GM13977 (cell line): ENCODE data around the gene ALOX12.
"Not testable (repeated sequence)": the region's sequence is repeated elsewhere in the genome, so short reads cannot be mapped to it uniquely, and the experiment has no call there.

ENCODE experiments used
- DNase-seq: peaks from one replicate; pipeline ENCODE4 v3.0.0; 2012; ENCODE audit warnings: low spot score
- CTCF ChIP-seq: IDR thresholded peaks from 2 replicates; pipeline ENCODE4 v1.5.1; 2012; ENCODE audit warnings: mild to moderate bottlenecking, control low read depth; ENCODE audit not compliant: insufficient read depth; ENCODE audit errors: extremely low read depth, missing control alignments
- in situ Hi-C: fragments of 300-500 bp; cut with MboI; formaldehyde crosslinking; loops from one replicate; pipeline ENCODE4 v1.12.0; 2022; ENCODE audit warnings: low sequenced_read_pairs, low pct_unique_long_range_greater_than_20kb, mixed read lengths, inconsistent platforms; ENCODE audit not compliant: unreplicated experiment

ALOX12 gene

GRCh38 chr17:6969323-6969726 is 26.5 kb upstream of the ALOX12 start:
- TF ChIP-seq CTCF = no peak
- in situ Hi-C loops = no loop called here
- no peak for DNase-seq

- in situ Hi-C loops = no loop called here
- DNase-seq = no peak
- no peak for TF ChIP-seq CTCF
These were observed 24.9 kb upstream of the ALOX12 start for GRCh38 chr17:6970992-6971391.

GRCh38 chr17:6979440-6979839 is 16.4 kb upstream of the ALOX12 start:
- in situ Hi-C loops, DNase-seq: not testable (repeated sequence)

- DNase-seq = no peak
- no peak for TF ChIP-seq CTCF
- in situ Hi-C loops = no loop called here
These were observed 14.4 kb upstream of the ALOX12 start for GRCh38 chr17:6981426-6981825.

DNA sequence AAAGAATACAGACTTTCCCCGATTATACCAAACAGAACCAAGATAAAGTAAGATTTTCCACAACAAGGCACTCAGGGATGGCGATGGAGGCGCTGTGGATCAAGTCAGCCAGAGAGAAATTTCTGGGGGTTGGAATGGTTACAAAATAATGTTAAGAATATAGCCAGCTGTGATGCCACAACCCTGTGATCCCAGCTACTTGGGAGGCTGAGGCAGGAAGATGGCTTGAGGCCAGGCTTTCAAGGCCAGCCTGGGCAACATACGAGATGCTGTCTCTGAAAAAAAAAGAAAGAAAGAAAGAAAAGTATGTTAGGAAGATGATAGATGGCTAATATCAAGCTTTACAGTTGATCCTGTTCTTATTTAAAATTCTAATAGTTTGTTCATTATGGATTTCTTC is 10.6 kb upstream of the ALOX12 start:
- in situ Hi-C loops = no loop called here
- no peak for TF ChIP-seq CTCF
- DNase-seq = no peak

DNA sequence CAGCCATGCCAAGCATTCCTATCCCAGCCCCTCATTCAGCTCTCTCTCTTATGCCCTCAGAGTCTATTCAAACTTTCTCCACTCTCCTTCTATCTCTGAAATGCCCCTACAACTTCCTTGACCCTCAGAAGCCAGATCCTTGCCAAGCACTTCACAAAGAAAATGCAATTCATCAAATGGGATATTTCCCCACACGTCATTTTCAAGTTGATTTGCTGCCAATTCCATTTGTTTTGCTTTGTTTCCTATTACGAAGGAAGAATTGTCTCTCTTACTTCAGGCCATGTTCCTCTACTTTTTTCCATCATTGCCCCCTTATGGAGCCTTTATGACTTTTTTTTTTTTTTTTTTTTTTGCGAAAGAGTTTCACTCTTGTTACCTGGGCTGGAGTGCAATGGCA is 9.2 kb upstream of the ALOX12 start:
- no peak for TF ChIP-seq CTCF
- no peak for DNase-seq
- in situ Hi-C loops = no loop called here

DNA sequence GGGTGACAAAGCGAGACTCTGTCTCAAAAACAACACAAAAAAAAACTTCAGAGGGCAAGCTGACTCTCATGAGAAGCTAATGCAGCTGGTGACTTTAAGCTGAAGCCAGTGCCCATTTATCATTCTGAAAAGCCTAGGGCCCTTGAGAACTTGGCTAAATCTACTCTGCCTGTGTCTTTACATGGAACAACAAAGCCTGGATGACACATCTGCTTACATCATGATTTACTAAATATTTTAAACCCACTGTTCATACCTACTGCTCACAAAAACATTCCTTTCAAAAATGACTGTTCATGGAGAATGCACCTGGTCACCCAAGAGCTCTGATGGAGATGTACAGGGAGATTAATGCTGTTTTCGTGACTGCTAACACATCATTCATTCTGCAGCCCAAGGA is 6.1 kb upstream of the ALOX12 start:
- no peak for TF ChIP-seq CTCF
- in situ Hi-C loops = no loop called here
- DNase-seq = no peak

GRCh38 chr17:6993613-6994056 is 2.2 kb upstream of the ALOX12 start:
- DNase-seq, in situ Hi-C loops: not testable (repeated sequence)
